ENCODE data around the gene CACTIN.
"Not testable (repeated sequence)": the region's sequence is repeated elsewhere in the genome, so short reads cannot be mapped to it uniquely, and the experiment has no call there.

CACTIN gene

GRCh38 chr19:3628766-3629165 is 2.2 kb upstream of the CACTIN start:
- in situ Hi-C loops (cut with MboI; ENCODE audit: low sequenced_read_pairs) = not testable (repeated sequence)

GRCh38 chr19:3627351-3627723 is 747 bp upstream of the CACTIN start:
- in situ Hi-C loops (cut with MboI; ENCODE audit: low sequenced_read_pairs) = no loop called here

- in situ Hi-C loops (cut with MboI; ENCODE audit: low sequenced_read_pairs) = no loop called here
These were observed 556 bp downstream of the CACTIN start for GRCh38 chr19:3625996-3626472.

GRCh38 chr19:3623716-3624115 is 2.9 kb downstream of the CACTIN start:
- in situ Hi-C loops (cut with MboI; ENCODE audit: low sequenced_read_pairs) = no loop called here

- in situ Hi-C loops (cut with MboI; ENCODE audit: low sequenced_read_pairs) = no loop called here
These were observed 4.4 kb downstream of the CACTIN start for GRCh38 chr19:3622224-3622623.

- in situ Hi-C loops (cut with MboI; ENCODE audit: low sequenced_read_pairs) = no loop called here
These were observed 4.9 kb downstream of the CACTIN start for GRCh38 chr19:3621689-3622088.

GRCh38 chr19:3620817-3621547 is 5.6 kb downstream of the CACTIN start:
- in situ Hi-C loops (cut with MboI; ENCODE audit: low sequenced_read_pairs) = no loop called here

- in situ Hi-C loops (cut with MboI; ENCODE audit: low sequenced_read_pairs) = no loop called here
These were observed 6.3 kb downstream of the CACTIN start for GRCh38 chr19:3620145-3620816.

- in situ Hi-C loops (cut with MboI; ENCODE audit: low sequenced_read_pairs) = no loop called here
These were observed 7.0 kb downstream of the CACTIN start for GRCh38 chr19:3619631-3620012.

- in situ Hi-C loops (cut with MboI; ENCODE audit: low sequenced_read_pairs) = no loop called here
These were observed 7.6 kb downstream of the CACTIN start for GRCh38 chr19:3618811-3619630.

GRCh38 chr19:3618144-3618810 is 8.3 kb downstream of the CACTIN start:
- in situ Hi-C loops (cut with MboI; ENCODE audit: low sequenced_read_pairs) = no loop called here

- in situ Hi-C loops (cut with MboI; ENCODE audit: low sequenced_read_pairs) = no loop called here
These were observed 9.1 kb downstream of the CACTIN start for GRCh38 chr19:3617463-3617862.

GRCh38 chr19:3615524-3616135 is 11.0 kb downstream of the CACTIN start:
- in situ Hi-C loops (cut with MboI; ENCODE audit: low sequenced_read_pairs) = no loop called here

- in situ Hi-C loops (cut with MboI; ENCODE audit: low sequenced_read_pairs) = no loop called here
These were observed 11.6 kb downstream of the CACTIN start for GRCh38 chr19:3614858-3615505.

GRCh38 chr19:3613818-3614661 is 12.6 kb downstream of the CACTIN start:
- in situ Hi-C loops (cut with MboI; ENCODE audit: low sequenced_read_pairs) = no loop called here

GRCh38 chr19:3612901-3613741 is 13.5 kb downstream of the CACTIN start:
- in situ Hi-C loops (cut with MboI; ENCODE audit: low sequenced_read_pairs) = no loop called here

- in situ Hi-C loops (cut with MboI; ENCODE audit: low sequenced_read_pairs) = no loop called here
These were observed 14.3 kb downstream of the CACTIN start for GRCh38 chr19:3612330-3612729.

GRCh38 chr19:3611841-3612240 is 14.7 kb downstream of the CACTIN start:
- in situ Hi-C loops (cut with MboI; ENCODE audit: low sequenced_read_pairs) = no loop called here
